HepG2 (cell line): Measurements from ENCODE around the gene B3GNT9. TPM values are rescaled to one million over a fixed set of nuclear protein-coding genes. Genes with fewer than 3 reads are reported as not detected.

Experiments
- CCAR2 ChIP-seq: fragments of 200-400 bp; formaldehyde crosslinking; optimal IDR thresholded peaks from 2 replicates; pipeline ENCODE3; 2018; ENCODE audit warnings: low read depth, mild to moderate bottlenecking, low read length, moderate library complexity
- DMAP1 ChIP-seq: IDR thresholded peaks from 2 replicates; pipeline ENCODE4 v1.6.1; 2016
- GPN1 ChIP-seq: sonication (generic); formaldehyde crosslinking; IDR thresholded peaks from 2 replicates; pipeline ENCODE4 v1.5.1; 2020; ENCODE audit warnings: missing genetic modification reagents, borderline replicate concordance
- HNRNPLL ChIP-seq: fragments of 200-400 bp; formaldehyde crosslinking; IDR thresholded peaks from 2 replicates; pipeline ENCODE4 v1.6.1; 2017; ENCODE audit warnings: mild to moderate bottlenecking, low read depth, low read length; ENCODE audit not compliant: poor library complexity, severe bottlenecking
- IRF1 ChIP-seq: sonication (generic); formaldehyde crosslinking; IDR thresholded peaks from 2 replicates; pipeline ENCODE4 v1.4.0; 2020; ENCODE audit warnings: low read depth, mild to moderate bottlenecking, missing genetic modification reagents
- KDM2A ChIP-seq: sonication (generic); formaldehyde crosslinking; IDR thresholded peaks from 2 replicates; pipeline ENCODE4 v1.4.0; 2020; ENCODE audit warnings: low read depth, missing genetic modification reagents, borderline replicate concordance
- MNT ChIP-seq: fragments of 450-650 bp; IDR thresholded peaks from 2 replicates; pipeline ENCODE4 v1.6.1; 2016
- ZBTB43 ChIP-seq: sonication (generic); formaldehyde crosslinking; conservative IDR thresholded peaks from 2 replicates; pipeline ENCODE4 v1.4.0; 2020; ENCODE audit warnings: missing genetic modification reagents
- ZBTB44 ChIP-seq: sonication (generic); formaldehyde crosslinking; IDR thresholded peaks from 2 replicates; pipeline ENCODE4 v1.4.0; 2020; ENCODE audit warnings: missing genetic modification reagents
- ZNF18 ChIP-seq: sonication (generic); formaldehyde crosslinking; IDR thresholded peaks from 2 replicates; pipeline ENCODE4 v1.8.0; 2022; ENCODE audit warnings: mild to moderate bottlenecking, missing genetic modification reagents; ENCODE audit not compliant: insufficient replicate concordance
- ZNF33B ChIP-seq: sonication (generic); formaldehyde crosslinking; IDR thresholded peaks from 2 replicates; pipeline ENCODE4 v1.5.1; 2020; ENCODE audit warnings: mild to moderate bottlenecking, missing genetic modification reagents
- ZNF615 ChIP-seq: sonication (generic); formaldehyde crosslinking; IDR thresholded peaks from 2 replicates; pipeline ENCODE4 v1.5.0; 2020; ENCODE audit warnings: mild to moderate bottlenecking, missing genetic modification reagents, borderline replicate concordance
- ZNF691 ChIP-seq: sonication (generic); formaldehyde crosslinking; IDR thresholded peaks from 2 replicates; pipeline ENCODE4 v1.4.0; 2020; ENCODE audit warnings: missing genetic modification reagents, low read depth, mild to moderate bottlenecking, borderline replicate concordance
- ZNF704 ChIP-seq: sonication (generic); formaldehyde crosslinking; IDR thresholded peaks from 2 replicates; pipeline ENCODE4 v1.8.1; 2023; ENCODE audit warnings: mild to moderate bottlenecking, inconsistent platforms, moderate library complexity, missing genetic modification reagents, borderline replicate concordance
- ZNF839 ChIP-seq: sonication (generic); formaldehyde crosslinking; IDR thresholded peaks from 2 replicates; pipeline ENCODE4 v1.4.0; 2020; ENCODE audit warnings: missing genetic modification reagents, mild to moderate bottlenecking, borderline replicate concordance
- ZSCAN20 ChIP-seq: sonication (generic); formaldehyde crosslinking; IDR thresholded peaks from 2 replicates; pipeline ENCODE4 v1.4.0; 2020; ENCODE audit warnings: missing genetic modification reagents, mild to moderate bottlenecking, borderline replicate concordance
- polyA plus RNA-seq, 8 experiments: library from polyadenylated mRNA; depleted of rRNA in 3 of 8; stranded (reverse) in 7 of 8; unstranded in 1 of 8; fragments of >200 nt; fragmentation: Illumina TruSeq in 4 of 8; extraction: Trizol in 4 of 8; gene quantifications; 2 replicates each; pipeline versions ENCODE4 v1.2.1 to v1.2.3, GENCODE V29; 2011 to 2016; ENCODE audit warnings: low read depth in 4 of 8, missing spikeins in 1 of 8, mixed read lengths in 1 of 8; ENCODE audit not compliant: insufficient read depth in 1 of 8
- total RNA-seq, 5 experiments: library from RNA; depleted of rRNA; stranded (reverse); fragments of >200 nt; fragmentation: Illumina TruSeq; extraction: Trizol; gene quantifications; 2 replicates each; pipeline ENCODE4 v1.2.3, GENCODE V29; 2016; ENCODE audit warnings: low read depth in 1 of 5

B3GNT9 gene
- total and polyA plus RNA-seq, 2 of the 13 experiments (the other 11 are each of a cell fraction or from before 2014, with no cell fraction given): 1.5 to 3.1 TPM

- TF ChIP-seq ZNF18: peak; percentile 58
- no peak for TF ChIP-seq ZBTB44 (CRISPR knock-in tag)
- TF ChIP-seq ZNF704 (CRISPR knock-in tag): peak; percentile 47; the same call in 1 of the 2 replicates
- no peak for TF ChIP-seq IRF1 (CRISPR knock-in tag)
- peak; percentile 22; the same call in 1 of the 2 replicates for TF ChIP-seq ZSCAN20 (CRISPR knock-in tag)
- no peak; the same call in 1 of the 2 replicates for TF ChIP-seq ZNF691 (CRISPR knock-in tag)
- TF ChIP-seq GPN1 (CRISPR knock-in tag): no peak
- TF ChIP-seq KDM2A (CRISPR knock-in tag): peak; percentile 82; the same call in 1 of the 2 replicates
- peak; percentile 87; the same call in 1 of the 2 replicates for TF ChIP-seq ZBTB43 (CRISPR knock-in tag)
- TF ChIP-seq CCAR2: no peak
- peak; percentile 52; the same call in 1 of the 2 replicates for TF ChIP-seq DMAP1 (CRISPR knock-in tag)
- TF ChIP-seq HNRNPLL: peak; percentile 73
- TF ChIP-seq ZNF33B: peak; percentile 53; the same call in 1 of the 2 replicates
- peak; percentile 60 for TF ChIP-seq MNT
- no peak for TF ChIP-seq ZNF839 (CRISPR knock-in tag)
- no peak for TF ChIP-seq ZNF615 (CRISPR knock-in tag)
These were observed 41.3 kb upstream of the B3GNT9 start, which contains the start of gene E2F4 (continued) for GRCh38 chr16:67191995-67192681.
